ENCODE measurements around the gene MTMR12.
A peak's percentile ranks its signal among the peaks of the same experiment; 100 is the strongest.
"Not testable (repeated sequence)": the region's sequence is repeated elsewhere in the genome, so short reads cannot be mapped to it uniquely, and the experiment has no call there.

The MTMR12 gene

GRCh38 chr5:32232441-32233219, 80.1 kb downstream of the MTMR12 start:
- DNase-seq: peak; percentile 76

- DNase-seq: no peak
Observed at GRCh38 chr5:32231929-32232328, 80.8 kb downstream of the MTMR12 start.

GRCh38 chr5:32231241-32231640, 81.5 kb downstream of the MTMR12 start:
- no peak for DNase-seq

GRCh38 chr5:32230356-32231099, 82.2 kb downstream of the MTMR12 start:
- DNase-seq: no peak

GRCh38 chr5:32229586-32229985, 83.2 kb downstream of the MTMR12 start:
- DNase-seq: no peak

GRCh38 chr5:32228816-32229215, 83.9 kb downstream of the MTMR12 start:
- DNase-seq: no peak

GRCh38 chr5:32225445-32225844, 87.3 kb downstream of the MTMR12 start:
- no peak for DNase-seq

GRCh38 chr5:32223972-32224609, 88.6 kb downstream of the MTMR12 start:
- no peak for DNase-seq

GRCh38 chr5:32222723-32223470, 89.8 kb downstream of the MTMR12 start:
- DNase-seq: no peak

- no peak for DNase-seq
Observed at GRCh38 chr5:32217886-32218396, 94.8 kb downstream of the MTMR12 start.

- not testable (repeated sequence) for DNase-seq
Observed at GRCh38 chr5:32214344-32214743, 98.4 kb downstream of the MTMR12 start.

GRCh38 chr5:32210151-32210550, 102.6 kb downstream of the MTMR12 start:
- DNase-seq: no peak

GRCh38 chr5:32208837-32209236, 103.9 kb downstream of the MTMR12 start:
- not testable (repeated sequence) for DNase-seq

- DNase-seq: no peak
Observed at GRCh38 chr5:32207355-32207634, 105.4 kb downstream of the MTMR12 start.

- no peak for DNase-seq
Observed at GRCh38 chr5:32206509-32207354, 106.0 kb downstream of the MTMR12 start.

GRCh38 chr5:32206053-32206452, 106.7 kb downstream of the MTMR12 start:
- DNase-seq: no peak

- no peak for DNase-seq
Observed at GRCh38 chr5:32202394-32202793, 110.3 kb downstream of the MTMR12 start.

- no peak for DNase-seq
Observed at GRCh38 chr5:32201122-32201753, 111.5 kb downstream of the MTMR12 start.

- DNase-seq: no peak
Observed at GRCh38 chr5:32197032-32197431, 115.7 kb downstream of the MTMR12 start.

- no peak for DNase-seq
Observed at GRCh38 chr5:32195265-32195664, 117.5 kb downstream of the MTMR12 start.

GRCh38 chr5:32193591-32193990, 119.1 kb downstream of the MTMR12 start:
- DNase-seq: no peak

GRCh38 chr5:32190095-32190494, 122.6 kb downstream of the MTMR12 start:
- DNase-seq: no peak

Data from activated gamma-delta T cell treated with Interleukin-2 at 50 U/mL for 16 hours (primary cell).